Stimulated activated CD4-positive, alpha-beta T cell treated with anti-CD3 and anti-CD28 coated beads, Interleukin-15, amount 100 ng/mL, for 24 hours (primary cell): ENCODE data around the gene INAFM2.

ENCODE experiments used
- DNase-seq: peaks from one replicate; pipeline ENCODE4 v3.0.0-alpha.2; 2020

INAFM2 gene

GRCh38 chr15:40345225-40345866 lies 21.9 kb downstream of the INAFM2 start:
- no peak for DNase-seq

GRCh38 chr15:40345867-40346578 lies 22.5 kb downstream of the INAFM2 start:
- no peak for DNase-seq

DNA sequence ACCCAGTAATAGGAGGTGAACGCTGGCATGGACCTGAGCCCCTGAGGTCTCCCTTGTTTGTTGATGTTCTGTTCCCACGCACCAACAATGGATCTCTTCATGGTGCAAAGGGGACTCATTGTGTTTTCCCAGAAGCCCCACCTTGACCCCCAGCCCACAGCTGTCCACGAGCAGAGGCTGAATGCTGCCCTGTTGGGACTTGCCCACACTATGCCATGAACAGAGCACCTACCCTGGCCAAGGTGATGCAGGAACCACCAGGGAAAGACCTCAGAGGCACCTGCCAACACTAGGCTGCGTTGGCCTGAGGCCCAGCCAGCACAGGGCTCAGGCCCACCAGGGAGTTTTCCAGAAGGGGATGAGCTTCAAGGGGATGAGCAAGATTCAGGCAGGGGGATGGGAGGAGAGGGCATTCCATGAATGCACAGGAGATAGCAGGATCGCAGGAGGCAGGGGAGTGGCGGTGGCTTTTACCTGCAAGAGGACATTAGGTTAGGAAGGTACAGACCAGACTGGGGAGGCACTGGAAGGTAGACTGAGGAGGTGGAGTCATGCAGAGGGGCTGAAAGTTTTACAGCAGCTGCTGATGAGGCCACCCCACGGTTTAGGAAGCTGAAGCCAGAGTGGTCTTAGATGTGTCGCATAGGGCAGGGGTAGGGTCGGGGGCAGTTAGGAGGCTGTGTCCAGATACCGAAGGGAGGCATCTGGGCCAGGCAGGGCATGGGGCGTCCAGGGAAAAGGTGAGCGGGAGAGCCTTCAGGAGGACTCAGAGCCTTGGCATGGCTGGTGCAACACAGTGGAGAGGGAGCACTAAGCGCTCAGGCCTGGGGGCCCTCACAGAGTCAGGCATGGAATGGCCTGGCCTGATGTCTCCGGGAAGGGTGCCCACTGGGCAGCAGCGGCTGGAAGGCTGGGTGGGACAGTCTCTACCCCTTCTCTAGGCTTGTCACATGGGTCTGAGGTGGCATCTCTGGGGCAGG lies 23.4 kb downstream of the INAFM2 start:
- no peak for DNase-seq

DNA sequence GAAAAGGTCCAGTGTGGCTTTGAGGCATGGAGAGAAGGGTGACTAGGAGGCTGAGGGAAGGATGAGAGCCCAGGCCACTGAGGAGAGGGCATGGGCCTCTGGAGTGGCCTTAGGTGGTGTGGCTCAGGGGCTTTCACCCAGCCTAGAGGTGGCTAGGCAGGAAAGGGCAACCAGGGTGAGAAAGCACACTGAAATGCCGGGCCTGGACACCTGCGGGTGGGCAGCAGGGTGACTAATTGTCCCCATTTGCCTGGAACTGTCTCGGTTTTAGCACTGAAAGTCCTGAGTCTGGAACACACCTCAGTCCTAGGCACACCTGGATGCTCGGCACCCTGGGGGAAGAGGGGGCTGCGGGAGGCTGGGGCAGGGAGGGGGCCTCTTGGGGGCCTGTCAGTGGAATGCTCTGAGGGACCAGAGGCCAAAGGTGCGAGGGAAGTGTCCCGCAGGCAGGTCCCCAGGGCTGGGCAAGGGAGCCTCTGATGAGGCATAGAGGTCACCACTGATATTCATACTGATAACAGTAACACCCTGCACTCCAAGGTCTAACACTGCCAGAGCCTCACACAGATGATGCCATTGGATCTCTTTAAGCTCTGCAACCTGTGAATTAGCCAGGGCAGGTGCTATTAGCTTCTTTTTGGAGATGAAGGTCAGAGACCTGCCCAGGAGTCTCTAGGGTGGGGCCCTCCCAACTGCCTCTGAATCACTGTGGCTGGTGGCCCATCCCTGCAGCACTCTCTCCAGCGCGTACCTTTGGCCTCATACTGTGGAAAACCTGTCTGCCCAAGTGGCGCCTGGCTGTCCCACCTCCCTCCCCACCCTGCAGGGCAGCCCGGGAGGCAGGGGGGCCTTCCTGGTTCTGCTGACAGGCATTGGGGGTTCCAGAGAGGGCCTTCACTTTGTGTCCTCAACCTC lies 24.3 kb downstream of the INAFM2 start:
- DNase-seq = no peak

- DNase-seq = no peak
Observed at GRCh38 chr15:40348474-40348870, 25.0 kb downstream of the INAFM2 start.

- no peak for DNase-seq
Observed at GRCh38 chr15:40349163-40349562, 25.7 kb downstream of the INAFM2 start.

- no peak for DNase-seq
Observed at GRCh38 chr15:40352281-40352901, 28.9 kb downstream of the INAFM2 start.

GRCh38 chr15:40353697-40354096 lies 30.2 kb downstream of the INAFM2 start:
- no peak for DNase-seq

DNA sequence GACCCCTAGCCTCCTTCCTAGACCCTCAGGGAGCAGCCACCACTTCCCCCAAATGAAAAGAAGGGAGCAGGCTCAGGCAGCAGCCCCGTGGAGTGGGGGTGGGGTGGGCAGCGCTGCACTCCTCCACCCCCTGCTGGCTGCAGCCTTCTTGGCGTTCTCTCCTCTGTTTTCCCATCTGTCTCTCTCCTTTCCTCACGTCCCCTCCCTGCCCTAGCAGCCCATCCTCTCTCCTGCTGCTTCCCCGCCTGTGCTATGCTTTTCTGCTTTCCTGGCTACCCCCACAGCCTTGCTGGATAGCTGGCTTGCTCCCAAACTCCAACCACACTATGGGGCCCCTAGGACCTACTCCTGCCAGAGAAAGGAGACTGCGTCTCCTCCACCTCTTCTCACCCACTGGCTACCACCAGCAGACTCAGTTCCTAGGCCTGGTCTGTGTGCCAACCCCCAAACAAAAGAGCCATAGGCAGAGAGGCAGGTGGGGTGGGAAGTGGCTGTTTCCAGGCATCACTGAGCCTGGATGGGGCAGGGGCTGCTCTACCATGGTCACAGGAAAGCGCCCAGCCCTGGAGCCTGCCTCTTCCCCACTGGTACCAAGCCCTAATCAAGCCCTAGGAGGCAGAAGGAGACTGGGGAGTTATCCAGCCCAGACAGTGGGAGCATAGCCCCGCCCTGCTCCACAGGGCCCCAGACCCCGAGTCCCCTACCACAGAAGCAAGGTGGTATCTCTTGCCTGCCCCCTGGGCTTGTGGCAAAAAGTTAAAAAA lies 31.1 kb downstream of the INAFM2 start:
- no peak for DNase-seq

GRCh38 chr15:40355976-40356585 lies 32.6 kb downstream of the INAFM2 start:
- no peak for DNase-seq

- DNase-seq = no peak
Observed at GRCh38 chr15:40357246-40357645, 33.8 kb downstream of the INAFM2 start.

DNA sequence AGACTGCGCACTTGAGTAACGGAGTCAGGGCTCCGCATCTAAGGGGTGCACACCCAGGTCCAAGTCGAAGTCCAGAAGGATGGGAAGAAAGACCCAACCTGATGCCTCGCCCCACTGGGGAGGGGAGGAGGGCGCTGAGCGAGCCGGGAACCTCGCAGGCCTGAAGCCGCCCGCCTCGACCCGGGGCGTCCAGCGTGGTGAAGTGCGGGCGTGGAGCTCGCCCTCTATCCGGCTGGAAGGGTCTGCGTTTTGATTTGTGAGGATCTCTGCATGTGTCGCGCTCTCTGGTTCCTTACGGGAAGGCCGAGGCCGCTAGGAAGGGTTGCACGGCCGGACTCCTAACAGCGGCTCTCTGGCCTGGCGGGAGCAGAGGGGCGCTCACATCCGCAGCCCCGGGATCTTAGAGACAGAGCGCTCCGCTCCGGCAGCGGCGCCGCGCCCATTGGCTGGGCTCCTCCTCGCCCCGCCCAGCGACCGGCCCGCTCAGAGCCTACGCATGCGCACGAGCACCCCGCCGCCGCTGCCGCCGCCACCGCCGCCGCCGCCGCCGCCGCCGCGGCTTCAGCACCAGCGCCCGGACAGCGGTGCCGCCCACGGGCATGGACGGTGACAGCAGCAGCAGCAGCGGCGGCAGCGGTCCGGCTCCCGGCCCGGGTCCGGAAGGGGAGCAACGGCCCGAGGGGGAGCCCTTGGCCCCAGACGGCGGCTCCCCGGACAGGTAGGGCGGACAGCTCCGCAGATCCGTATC lies 34.4 kb downstream of the INAFM2 start, which contains the start of gene DISP2:
Gene DISP2, plus strand, starts transcription at position 497 of the 748 bp plus-strand sequence. Its CDS starts 103 bp downstream, at position 600.
- peak; percentile 92 for DNase-seq

GRCh38 chr15:40358471-40359353 lies 35.2 kb downstream of the INAFM2 start:
- DNase-seq = peak; percentile 46

- DNase-seq = no peak
Observed at GRCh38 chr15:40360015-40360414, 36.5 kb downstream of the INAFM2 start.

DNA sequence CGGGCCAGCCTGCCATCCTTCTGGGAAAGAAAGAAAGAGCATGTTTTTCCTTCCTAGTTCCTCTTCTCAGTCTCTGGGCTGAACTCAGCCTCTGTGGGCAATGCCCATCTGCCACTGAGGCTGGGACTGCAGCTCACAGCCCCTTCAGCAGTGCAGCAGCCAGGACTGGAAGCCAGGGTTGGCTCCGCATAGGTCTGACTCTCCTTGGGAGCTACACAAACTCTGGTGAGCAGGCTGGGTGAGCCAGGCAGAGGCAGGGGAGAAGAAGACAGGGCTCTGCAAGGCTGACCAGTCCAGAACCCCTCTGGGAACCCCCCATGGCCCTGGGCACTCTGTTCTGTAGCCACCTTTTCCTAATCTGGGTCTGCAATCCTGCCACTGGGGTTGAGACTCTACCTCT lies 38.1 kb downstream of the INAFM2 start:
- no peak for DNase-seq

- DNase-seq = no peak
Observed at GRCh38 chr15:40363611-40364010, 40.1 kb downstream of the INAFM2 start.

- no peak for DNase-seq
Observed at GRCh38 chr15:40364251-40364650, 40.8 kb downstream of the INAFM2 start.

DNA sequence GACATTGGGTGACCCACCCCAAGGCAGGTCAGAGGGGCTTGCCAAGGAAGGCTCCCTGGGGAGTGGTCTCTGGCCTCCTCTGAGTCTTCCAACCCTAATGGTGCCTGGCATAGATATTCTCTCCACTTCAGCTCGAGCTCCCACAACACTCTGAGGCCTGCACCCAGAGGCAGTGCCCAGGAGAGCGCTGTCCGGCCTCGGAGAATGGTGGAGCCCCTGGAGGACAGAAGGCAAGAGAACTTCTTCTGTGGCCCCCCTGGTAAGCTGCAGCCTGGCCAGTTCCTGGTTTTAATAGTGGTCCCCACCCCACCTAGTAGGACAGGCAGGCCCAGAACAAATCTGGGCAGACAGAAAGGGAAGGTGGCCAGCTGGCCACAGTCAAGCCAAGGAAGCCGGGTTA lies 41.5 kb downstream of the INAFM2 start:
- DNase-seq = no peak
